ENCODE results near the gene MRPL9.

MRPL9 gene

GRCh38 chr1:151711044-151711800, 52.1 kb downstream of the MRPL9 start:
- H3K27me3 ChIP-seq (ENCODE audit: control insufficient read depth, insufficient read depth, low read length): no peaks in the 10 kb centered on the region
- no peak overlapping the region for H3K4me3 ChIP-seq (ENCODE audit: low read length)
- H3K27ac ChIP-seq (ENCODE audit: low read depth, low read length): no peak overlapping the region
- no peaks in the 10 kb centered on the region for H3K36me3 ChIP-seq (ENCODE audit: control insufficient read depth, insufficient read depth, low read length)
- H3K9ac ChIP-seq (ENCODE audit: low read length): no peak overlapping the region
- no peaks in the 10 kb centered on the region for H3K4me1 ChIP-seq (ENCODE audit: control insufficient read depth, insufficient read depth, low read length)

- H3K36me3 ChIP-seq (ENCODE audit: control insufficient read depth, insufficient read depth, low read length): no peaks in the 10 kb centered on the region
- H3K9ac ChIP-seq (ENCODE audit: low read length): no peak overlapping the region
- no peak overlapping the region for H3K27ac ChIP-seq (ENCODE audit: low read depth, low read length)
- H3K27me3 ChIP-seq (ENCODE audit: control insufficient read depth, insufficient read depth, low read length): no peaks in the 10 kb centered on the region
- H3K4me1 ChIP-seq (ENCODE audit: control insufficient read depth, insufficient read depth, low read length): no peaks in the 10 kb centered on the region
- H3K4me3 ChIP-seq (ENCODE audit: low read length): no peak overlapping the region
Observed at GRCh38 chr1:151710187-151710840, 53.0 kb downstream of the MRPL9 start.

All from rectal smooth muscle tissue (tissue), 1 donor.